ENCODE measurements around the gene HYAL4.

DNA sequence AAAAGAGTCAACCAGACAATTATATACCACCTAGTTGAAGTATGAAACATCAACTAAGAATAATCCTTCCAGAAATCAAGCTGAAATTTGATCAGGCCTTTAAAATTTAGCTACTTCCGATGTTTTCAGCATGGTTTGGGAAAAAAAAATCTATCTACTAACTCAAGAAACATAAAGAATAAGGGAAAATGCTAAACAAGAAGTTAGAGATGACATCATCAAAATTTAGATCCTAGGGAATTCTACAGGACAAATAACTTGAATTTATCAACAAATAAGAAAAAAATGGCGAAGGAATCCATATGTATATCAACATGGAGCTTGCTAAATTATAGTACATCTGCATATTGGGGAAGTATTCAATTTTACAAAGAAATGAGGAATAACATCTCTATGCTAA is 36.3 kb downstream of the HYAL4 start:
- TF ChIP-seq, protein P1, sequence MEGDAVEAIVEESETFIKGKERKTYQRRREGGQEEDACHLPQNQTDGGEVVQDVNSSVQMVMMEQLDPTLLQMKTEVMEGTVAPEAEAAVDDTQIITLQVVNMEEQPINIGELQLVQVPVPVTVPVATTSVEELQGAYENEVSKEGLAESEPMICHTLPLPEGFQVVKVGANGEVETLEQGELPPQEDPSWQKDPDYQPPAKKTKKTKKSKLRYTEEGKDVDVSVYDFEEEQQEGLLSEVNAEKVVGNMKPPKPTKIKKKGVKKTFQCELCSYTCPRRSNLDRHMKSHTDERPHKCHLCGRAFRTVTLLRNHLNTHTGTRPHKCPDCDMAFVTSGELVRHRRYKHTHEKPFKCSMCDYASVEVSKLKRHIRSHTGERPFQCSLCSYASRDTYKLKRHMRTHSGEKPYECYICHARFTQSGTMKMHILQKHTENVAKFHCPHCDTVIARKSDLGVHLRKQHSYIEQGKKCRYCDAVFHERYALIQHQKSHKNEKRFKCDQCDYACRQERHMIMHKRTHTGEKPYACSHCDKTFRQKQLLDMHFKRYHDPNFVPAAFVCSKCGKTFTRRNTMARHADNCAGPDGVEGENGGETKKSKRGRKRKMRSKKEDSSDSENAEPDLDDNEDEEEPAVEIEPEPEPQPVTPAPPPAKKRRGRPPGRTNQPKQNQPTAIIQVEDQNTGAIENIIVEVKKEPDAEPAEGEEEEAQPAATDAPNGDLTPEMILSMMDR (IDR thresholded peaks at IDR 0.05) = no peak
- no peak for TF ChIP-seq ZFX (IDR thresholded peaks at IDR 0.05; ENCODE audit: borderline replicate concordance)
